ENCODE results near the gene LRP2. TPM values are rescaled to one million over a fixed set of nuclear protein-coding genes. Genes with fewer than 3 reads are reported as not detected.
A peak's percentile ranks its signal among the peaks of the same experiment; 100 is the strongest.

LRP2 gene
- total and polyA plus RNA-seq, 10 of the 15 experiments (the other 5 are each of a cell fraction or from before 2014, with no cell fraction given), result 0.01 to 0.19 (median 0.06) TPM; not detected in 5

DNA sequence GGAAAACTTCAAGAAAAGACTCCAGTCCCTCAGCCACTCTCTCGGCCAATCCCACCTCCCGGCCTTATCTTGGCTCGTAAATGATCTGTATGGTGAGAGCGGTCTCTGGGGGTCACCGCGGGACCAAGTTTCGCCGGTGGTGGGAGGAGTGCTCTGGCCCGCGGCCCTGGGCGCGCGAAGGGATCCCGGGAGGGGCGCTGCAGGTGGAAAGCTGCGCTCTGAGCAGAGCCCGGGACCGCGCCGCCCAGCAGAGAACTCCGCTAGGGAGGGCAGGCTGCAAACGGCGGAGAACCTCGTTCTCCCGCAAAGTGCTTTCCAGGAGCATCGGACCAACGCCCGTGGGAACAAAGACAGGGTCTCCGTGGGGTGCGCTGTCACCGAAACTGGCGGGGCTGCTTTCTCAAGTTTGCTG lies 622 bp downstream of the LRP2 start:
- Histone ChIP-seq H3K4me2 (ENCODE audit: control insufficient read depth, insufficient read depth) (no peak overlapping the region), H3K4me1 (ENCODE audit: control insufficient read depth, insufficient read depth, low read length) (peaks cover 11% of the 10 kb centered on the region), H3K9ac (ENCODE audit: control insufficient read depth, insufficient read depth, low read length) (no peak overlapping the region), H2AFZ (ENCODE audit: control insufficient read depth, low read depth, low read length) (no peak overlapping the region), H3K36me3 (ENCODE audit: control insufficient read depth in 2 of 2, insufficient read depth in 2 of 2, low read length in 1 of 2) (no peaks in the 10 kb centered on the region), H4K20me1 (ENCODE audit: control insufficient read depth, insufficient read depth) (no peaks in the 10 kb centered on the region), H3K4me3 (0 out of 2 replicates have a peak overlapping the region, but pooled peaks have one; percentile 44), H3K27me3 (replicated peaks in 1 of 2; ENCODE audit: control insufficient read depth in 2 of 2, insufficient read depth in 2 of 2, low read length in 1 of 2) (peaks cover 19 to 24% of the 10 kb centered on the region in 2 experiments), H3K27ac (ENCODE audit: control insufficient read depth, insufficient read depth) (no peak overlapping the region), H3K9me3 (replicated peaks; ENCODE audit: control insufficient read depth, insufficient read depth, low read length) (no peaks in the 10 kb centered on the region), H3K79me2 (ENCODE audit: control insufficient read depth, insufficient read depth, low read length) (no peaks in the 10 kb centered on the region)
- SMC1A ChIA-PET (ENCODE audit: uncharacterized antibody, unreplicated experiment), result no interaction called here
- DNase-seq (ENCODE audit: low read depth, low spot score) (no peak), ATAC-seq (no peak), FAIRE-seq (no peak)
- CTCF ChIA-PET, result no interaction called here
- in situ Hi-C loops (cut with MboI) (no loop called here), intact Hi-C loops (cut with micrococcal nuclease; ENCODE audit: unreplicated experiment) (no loop called here)
- WGBS (ENCODE audit: insufficient coverage, insufficient replicate concordance, low lambda C conversion rate, missing lambda C conversion rate), result 4% methylated on average over 29 of the region's 32 CpGs
- TF ChIP-seq LARP7 (IDR thresholded peaks at IDR 0.05) (no peak), EED (IDR thresholded peaks at IDR 0.05; ENCODE audit: low read depth) (no peak), BMI1 (IDR thresholded peaks at IDR 0.05; ENCODE audit: borderline replicate concordance) (no peak)
- TF ChIP-seq, protein P1, sequence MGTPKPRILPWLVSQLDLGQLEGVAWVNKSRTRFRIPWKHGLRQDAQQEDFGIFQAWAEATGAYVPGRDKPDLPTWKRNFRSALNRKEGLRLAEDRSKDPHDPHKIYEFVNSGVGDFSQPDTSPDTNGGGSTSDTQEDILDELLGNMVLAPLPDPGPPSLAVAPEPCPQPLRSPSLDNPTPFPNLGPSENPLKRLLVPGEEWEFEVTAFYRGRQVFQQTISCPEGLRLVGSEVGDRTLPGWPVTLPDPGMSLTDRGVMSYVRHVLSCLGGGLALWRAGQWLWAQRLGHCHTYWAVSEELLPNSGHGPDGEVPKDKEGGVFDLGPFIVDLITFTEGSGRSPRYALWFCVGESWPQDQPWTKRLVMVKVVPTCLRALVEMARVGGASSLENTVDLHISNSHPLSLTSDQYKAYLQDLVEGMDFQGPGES (IDR thresholded peaks at IDR 0.05), result no peak
- no TSS peak for BruUV-seq (replicated peaks)
- RAD21 ChIA-PET (ENCODE audit: unreplicated experiment), result no interaction called here
- POLR2A ChIA-PET, result no interaction called here

- SMC1A ChIA-PET (ENCODE audit: uncharacterized antibody, unreplicated experiment), result no interaction called here
- intact Hi-C loops (cut with micrococcal nuclease; ENCODE audit: unreplicated experiment), result no loop called here
- no peak for ATAC-seq
These were observed 1.2 kb downstream of the LRP2 start for GRCh38 chr2:169360984-169361705.

More at GRCh38 chr2:169360984-169361705, 1.2 kb downstream of the LRP2 start:
- in situ Hi-C loops (cut with MboI), result no loop called here
- DNase-seq (ENCODE audit: low read depth, low spot score), result no peak
- H3K4me1 ChIP-seq (ENCODE audit: control insufficient read depth, insufficient read depth, low read length), result peaks cover 11% of the 10 kb centered on the region
- ChIA-PET POLR2A (interaction anchor here (0.7 kb wide), 1 partner anchor 117 kb away, joined by 3 read pairs; no protein-coding TSS in a partner anchor), RAD21 (ENCODE audit: unreplicated experiment) (no interaction called here), CTCF (interaction anchor here (1.6 kb wide), 1 partner anchor 115 kb away, joined by 3 read pairs; no protein-coding TSS in a partner anchor)
- H3K79me2 ChIP-seq (ENCODE audit: control insufficient read depth, insufficient read depth, low read length), result no peaks in the 10 kb centered on the region
- TF ChIP-seq, protein P2, sequence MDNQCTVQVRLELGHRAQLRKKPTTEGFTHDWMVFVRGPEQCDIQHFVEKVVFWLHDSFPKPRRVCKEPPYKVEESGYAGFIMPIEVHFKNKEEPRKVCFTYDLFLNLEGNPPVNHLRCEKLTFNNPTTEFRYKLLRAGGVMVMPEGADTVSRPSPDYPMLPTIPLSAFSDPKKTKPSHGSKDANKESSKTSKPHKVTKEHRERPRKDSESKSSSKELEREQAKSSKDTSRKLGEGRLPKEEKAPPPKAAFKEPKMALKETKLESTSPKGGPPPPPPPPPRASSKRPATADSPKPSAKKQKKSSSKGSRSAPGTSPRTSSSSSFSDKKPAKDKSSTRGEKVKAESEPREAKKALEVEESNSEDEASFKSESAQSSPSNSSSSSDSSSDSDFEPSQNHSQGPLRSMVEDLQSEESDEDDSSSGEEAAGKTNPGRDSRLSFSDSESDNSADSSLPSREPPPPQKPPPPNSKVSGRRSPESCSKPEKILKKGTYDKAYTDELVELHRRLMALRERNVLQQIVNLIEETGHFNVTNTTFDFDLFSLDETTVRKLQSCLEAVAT (IDR thresholded peaks at IDR 0.05), result no peak
- no peak for TF ChIP-seq TCF3 (IDR thresholded peaks at IDR 0.05; ENCODE audit: borderline replicate concordance, insufficient read depth, low read depth, low read length)
- WGBS (ENCODE audit: insufficient coverage, insufficient replicate concordance, low lambda C conversion rate, missing lambda C conversion rate), result 46% methylated on average over 16 of the region's 20 CpGs
- H3K27me3 ChIP-seq (replicated peaks in 1 of 2; ENCODE audit: control insufficient read depth in 2 of 2, insufficient read depth in 2 of 2, low read length in 1 of 2), result peaks cover 19 to 24% of the 10 kb centered on the region in 2 experiments
- H3K27ac ChIP-seq (ENCODE audit: control insufficient read depth, insufficient read depth), result no peak overlapping the region
- H2AFZ ChIP-seq (ENCODE audit: control insufficient read depth, low read depth, low read length), result no peak overlapping the region
- H3K4me2 ChIP-seq (ENCODE audit: control insufficient read depth, insufficient read depth), result no peak overlapping the region
- BruUV-seq (replicated peaks), result no TSS peak
- H3K9me3 ChIP-seq (replicated peaks; ENCODE audit: control insufficient read depth, insufficient read depth, low read length), result no peaks in the 10 kb centered on the region
- no peak for FAIRE-seq
- no peak overlapping the region for H3K9ac ChIP-seq (ENCODE audit: control insufficient read depth, insufficient read depth, low read length)
- H3K4me3 ChIP-seq, result no peak overlapping the region
- no peaks in the 10 kb centered on the region for H3K36me3 ChIP-seq (ENCODE audit: control insufficient read depth in 2 of 2, insufficient read depth in 2 of 2, low read length in 1 of 2)
- no peaks in the 10 kb centered on the region for H4K20me1 ChIP-seq (ENCODE audit: control insufficient read depth, insufficient read depth)

All from GM12878 (cell line).